ENCODE results near the gene KLK14. TPM values are rescaled to one million over a fixed set of nuclear protein-coding genes. Genes with fewer than 3 reads are reported as not detected.

The KLK14 gene
- total and polyA plus RNA-seq, 2 donors: 0.09 to 1.2 TPM

- Histone ChIP-seq H3K27me3 (ENCODE audit: control insufficient read depth in 2 of 2, insufficient read depth in 1 of 2, low read length in 1 of 2) (peaks cover 0 to 3% of the 10 kb centered on the region in 2 donors), H3K9me3 (ENCODE audit: control insufficient read depth in 2 of 2, insufficient read depth in 1 of 2, low read length in 1 of 2) (no peaks in the 10 kb centered on the region), H3K27ac (ENCODE audit: low read depth in 1 of 2, low read length in 1 of 2) (no peak overlapping the region), H3K4me3 (ENCODE audit: low read length in 2 of 2) (no peak overlapping the region), H3K36me3 (ENCODE audit: control insufficient read depth in 2 of 2, insufficient read depth in 2 of 2, low read length in 1 of 2) (no peaks in the 10 kb centered on the region), H3K4me1 (ENCODE audit: control insufficient read depth in 2 of 2, insufficient read depth in 2 of 2, low read length in 2 of 2) (no peaks in the 10 kb centered on the region)
- no peak for DNase-seq (ENCODE audit: low read depth in 6 of 9, low spot score in 9 of 9)
- 87% methylated on average over 14 of the region's 14 CpGs for WGBS
These were observed 1.1 kb upstream of the KLK14 start for GRCh38 chr19:51083783-51084182.

- Histone ChIP-seq H3K27me3 (ENCODE audit: control insufficient read depth in 2 of 2, insufficient read depth in 1 of 2, low read length in 1 of 2) (peaks cover 0 to 3% of the 10 kb centered on the region in 2 donors), H3K4me1 (ENCODE audit: control insufficient read depth in 2 of 2, insufficient read depth in 2 of 2, low read length in 2 of 2) (no peaks in the 10 kb centered on the region), H3K9me3 (ENCODE audit: control insufficient read depth in 2 of 2, insufficient read depth in 1 of 2, low read length in 1 of 2) (no peaks in the 10 kb centered on the region), H3K4me3 (ENCODE audit: low read length in 2 of 2) (no peak overlapping the region), H3K27ac (ENCODE audit: low read depth in 1 of 2, low read length in 1 of 2) (no peak overlapping the region), H3K36me3 (ENCODE audit: control insufficient read depth in 2 of 2, insufficient read depth in 2 of 2, low read length in 1 of 2) (no peaks in the 10 kb centered on the region)
- WGBS: 50% methylated on average over 4 of the region's 4 CpGs
- no peak for DNase-seq (ENCODE audit: low read depth in 6 of 9, low spot score in 9 of 9)
These were observed 494 bp upstream of the KLK14 start for GRCh38 chr19:51083181-51083580.

GRCh38 chr19:51081476-51081875 lies 1.2 kb downstream of the KLK14 start:
- no peak for DNase-seq (ENCODE audit: low read depth in 6 of 9, low spot score in 9 of 9)
- no peaks in the 10 kb centered on the region for H3K36me3 ChIP-seq (ENCODE audit: control insufficient read depth in 2 of 2, insufficient read depth in 2 of 2, low read length in 1 of 2)
- no peak overlapping the region for H3K27ac ChIP-seq (ENCODE audit: low read depth in 1 of 2, low read length in 1 of 2)
- no peaks in the 10 kb centered on the region for H3K9me3 ChIP-seq (ENCODE audit: control insufficient read depth in 2 of 2, insufficient read depth in 1 of 2, low read length in 1 of 2)
- peaks cover 0 to 3% of the 10 kb centered on the region in 2 donors for H3K27me3 ChIP-seq (ENCODE audit: control insufficient read depth in 2 of 2, insufficient read depth in 1 of 2, low read length in 1 of 2)
- H3K4me3 ChIP-seq (ENCODE audit: low read length in 2 of 2): no peak overlapping the region
- 99% methylated on average over 14 of the region's 14 CpGs for WGBS
- no peaks in the 10 kb centered on the region for H3K4me1 ChIP-seq (ENCODE audit: control insufficient read depth in 2 of 2, insufficient read depth in 2 of 2, low read length in 2 of 2)

GRCh38 chr19:51079481-51080110 lies 3.1 kb downstream of the KLK14 start:
- Histone ChIP-seq H3K27me3 (ENCODE audit: control insufficient read depth in 2 of 2, insufficient read depth in 1 of 2, low read length in 1 of 2) (peaks cover 0 to 3% of the 10 kb centered on the region in 2 donors), H3K4me1 (ENCODE audit: control insufficient read depth in 2 of 2, insufficient read depth in 2 of 2, low read length in 2 of 2) (no peaks in the 10 kb centered on the region), H3K27ac (ENCODE audit: low read depth in 1 of 2, low read length in 1 of 2) (no peak overlapping the region), H3K4me3 (ENCODE audit: low read length in 2 of 2) (no peak overlapping the region), H3K36me3 (ENCODE audit: control insufficient read depth in 2 of 2, insufficient read depth in 2 of 2, low read length in 1 of 2) (no peaks in the 10 kb centered on the region), H3K9me3 (ENCODE audit: control insufficient read depth in 2 of 2, insufficient read depth in 1 of 2, low read length in 1 of 2) (no peaks in the 10 kb centered on the region)
- no peak for DNase-seq (ENCODE audit: low read depth in 6 of 9, low spot score in 9 of 9)
- WGBS: 94% methylated on average over 27 of the region's 27 CpGs

GRCh38 chr19:51078731-51079130 lies 4.0 kb downstream of the KLK14 start:
- no peak overlapping the region for H3K27ac ChIP-seq (ENCODE audit: low read depth in 1 of 2, low read length in 1 of 2)
- H3K36me3 ChIP-seq (ENCODE audit: control insufficient read depth in 2 of 2, insufficient read depth in 2 of 2, low read length in 1 of 2): no peaks in the 10 kb centered on the region
- H3K4me1 ChIP-seq (ENCODE audit: control insufficient read depth in 2 of 2, insufficient read depth in 2 of 2, low read length in 2 of 2): no peaks in the 10 kb centered on the region
- no peak for DNase-seq (ENCODE audit: low read depth in 6 of 9, low spot score in 9 of 9)
- no peaks in the 10 kb centered on the region for H3K9me3 ChIP-seq (ENCODE audit: control insufficient read depth in 2 of 2, insufficient read depth in 1 of 2, low read length in 1 of 2)
- peaks cover 0 to 2% of the 10 kb centered on the region in 2 donors for H3K27me3 ChIP-seq (ENCODE audit: control insufficient read depth in 2 of 2, insufficient read depth in 1 of 2, low read length in 1 of 2)
- H3K4me3 ChIP-seq (ENCODE audit: low read length in 2 of 2): no peak overlapping the region
- 96% methylated on average over 6 of the region's 6 CpGs for WGBS

- no peaks in the 10 kb centered on the region for H3K4me1 ChIP-seq (ENCODE audit: control insufficient read depth in 2 of 2, insufficient read depth in 2 of 2, low read length in 2 of 2)
- H3K27ac ChIP-seq (ENCODE audit: low read depth in 1 of 2, low read length in 1 of 2): no peak overlapping the region
- WGBS: 72% methylated on average over 6 of the region's 6 CpGs
- H3K9me3 ChIP-seq (ENCODE audit: control insufficient read depth in 2 of 2, insufficient read depth in 1 of 2, low read length in 1 of 2): no peaks in the 10 kb centered on the region
- no peak for DNase-seq (ENCODE audit: low read depth in 6 of 9, low spot score in 9 of 9)
- H3K27me3 ChIP-seq (ENCODE audit: control insufficient read depth in 2 of 2, insufficient read depth in 1 of 2, low read length in 1 of 2): no peaks in the 10 kb centered on the region
- no peaks in the 10 kb centered on the region for H3K36me3 ChIP-seq (ENCODE audit: control insufficient read depth in 2 of 2, insufficient read depth in 2 of 2, low read length in 1 of 2)
- H3K4me3 ChIP-seq (ENCODE audit: low read length in 2 of 2): no peak overlapping the region
These were observed 4.6 kb downstream of the KLK14 start for GRCh38 chr19:51078104-51078503.

- Histone ChIP-seq H3K27ac (ENCODE audit: low read depth in 1 of 2, low read length in 1 of 2) (no peak overlapping the region), H3K36me3 (ENCODE audit: control insufficient read depth in 2 of 2, insufficient read depth in 2 of 2, low read length in 1 of 2) (no peaks in the 10 kb centered on the region), H3K27me3 (ENCODE audit: control insufficient read depth in 2 of 2, insufficient read depth in 1 of 2, low read length in 1 of 2) (no peaks in the 10 kb centered on the region), H3K4me3 (ENCODE audit: low read length in 2 of 2) (no peak overlapping the region), H3K4me1 (ENCODE audit: control insufficient read depth in 2 of 2, insufficient read depth in 2 of 2, low read length in 2 of 2) (no peaks in the 10 kb centered on the region), H3K9me3 (ENCODE audit: control insufficient read depth in 2 of 2, insufficient read depth in 1 of 2, low read length in 1 of 2) (no peaks in the 10 kb centered on the region)
- DNase-seq (ENCODE audit: low read depth in 6 of 9, low spot score in 9 of 9): no peak
- 89% methylated on average over 14 of the region's 14 CpGs for WGBS
These were observed 6.0 kb downstream of the KLK14 start for GRCh38 chr19:51076631-51077213.

- Histone ChIP-seq H3K4me3 (ENCODE audit: low read length in 2 of 2) (no peak overlapping the region), H3K27me3 (ENCODE audit: control insufficient read depth in 2 of 2, insufficient read depth in 1 of 2, low read length in 1 of 2) (no peaks in the 10 kb centered on the region), H3K9me3 (ENCODE audit: control insufficient read depth in 2 of 2, insufficient read depth in 1 of 2, low read length in 1 of 2) (no peaks in the 10 kb centered on the region), H3K4me1 (ENCODE audit: control insufficient read depth in 2 of 2, insufficient read depth in 2 of 2, low read length in 2 of 2) (no peaks in the 10 kb centered on the region), H3K36me3 (ENCODE audit: control insufficient read depth in 2 of 2, insufficient read depth in 2 of 2, low read length in 1 of 2) (no peaks in the 10 kb centered on the region), H3K27ac (ENCODE audit: low read depth in 1 of 2, low read length in 1 of 2) (no peak overlapping the region)
- no peak for DNase-seq (ENCODE audit: low read depth in 6 of 9, low spot score in 9 of 9)
- 96% methylated on average over 5 of the region's 5 CpGs for WGBS
These were observed 6.7 kb downstream of the KLK14 start for GRCh38 chr19:51075998-51076397.

- Histone ChIP-seq H3K27me3 (ENCODE audit: control insufficient read depth in 2 of 2, insufficient read depth in 1 of 2, low read length in 1 of 2) (peaks cover 0 to 7% of the 10 kb centered on the region in 2 donors), H3K36me3 (ENCODE audit: control insufficient read depth in 2 of 2, insufficient read depth in 2 of 2, low read length in 1 of 2) (no peaks in the 10 kb centered on the region), H3K4me1 (ENCODE audit: control insufficient read depth in 2 of 2, insufficient read depth in 2 of 2, low read length in 2 of 2) (no peaks in the 10 kb centered on the region), H3K27ac (ENCODE audit: low read depth in 1 of 2, low read length in 1 of 2) (no peak overlapping the region), H3K4me3 (ENCODE audit: low read length in 2 of 2) (no peak overlapping the region), H3K9me3 (ENCODE audit: control insufficient read depth in 2 of 2, insufficient read depth in 1 of 2, low read length in 1 of 2) (no peaks in the 10 kb centered on the region)
- DNase-seq (ENCODE audit: low read depth in 6 of 9, low spot score in 9 of 9): no peak
- 80% methylated on average over 4 of the region's 4 CpGs for WGBS
These were observed 11.6 kb downstream of the KLK14 start for GRCh38 chr19:51071095-51071405.

Measured in thymus (tissue), 11 donors.